Measurements from ENCODE around the gene DNAH14. TPM values are rescaled to one million over a fixed set of nuclear protein-coding genes. Genes with fewer than 3 reads are reported as not detected.
A peak's percentile ranks its signal among the peaks of the same experiment; 100 is the strongest.

The DNAH14 gene
- total and polyA plus RNA-seq, 9 of the 15 experiments (the other 6 are each of a cell fraction or from before 2014, with no cell fraction given), result 58.4 to 142 (median 98.4) TPM

DNA sequence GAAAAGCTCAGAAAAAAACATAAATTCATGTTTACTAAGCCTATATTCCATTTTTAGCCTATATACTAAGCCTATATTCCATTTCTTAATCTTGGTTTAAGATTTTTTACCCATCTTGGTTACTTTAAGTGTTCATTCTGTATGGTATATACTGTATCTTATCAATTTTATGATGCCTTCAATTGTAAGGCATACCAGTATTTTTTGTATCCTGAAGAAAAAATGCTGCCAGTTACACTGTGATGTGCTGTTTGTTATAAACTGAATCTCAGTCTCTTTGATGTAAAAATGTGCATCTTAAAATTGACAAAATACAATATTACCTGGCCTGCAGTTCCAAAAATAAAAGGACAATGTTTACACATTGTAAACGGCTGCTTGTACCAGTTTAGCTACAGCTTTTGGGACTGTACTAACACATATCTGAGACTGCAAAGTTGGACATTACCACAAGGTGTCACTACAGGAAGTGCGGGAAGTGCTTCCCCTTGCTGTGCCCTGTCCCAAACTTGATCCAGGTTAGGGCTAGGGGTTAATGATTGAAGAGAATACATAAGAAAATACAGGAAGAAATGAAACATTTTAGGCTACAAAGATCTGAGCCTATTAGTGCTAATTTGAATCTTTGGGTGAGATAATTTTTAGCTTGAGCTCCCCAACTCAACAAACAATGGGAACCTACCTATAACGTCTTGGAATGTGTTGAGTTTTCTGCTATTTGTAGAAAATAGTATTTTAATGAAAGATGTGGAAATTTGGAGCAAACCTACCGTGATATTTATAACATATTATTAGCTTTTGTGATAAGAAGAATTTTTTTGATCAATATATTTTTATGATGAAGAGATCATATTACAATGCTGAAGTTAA lies 389.5 kb downstream of the DNAH14 start (continued):
- TF ChIP-seq, protein P1, sequence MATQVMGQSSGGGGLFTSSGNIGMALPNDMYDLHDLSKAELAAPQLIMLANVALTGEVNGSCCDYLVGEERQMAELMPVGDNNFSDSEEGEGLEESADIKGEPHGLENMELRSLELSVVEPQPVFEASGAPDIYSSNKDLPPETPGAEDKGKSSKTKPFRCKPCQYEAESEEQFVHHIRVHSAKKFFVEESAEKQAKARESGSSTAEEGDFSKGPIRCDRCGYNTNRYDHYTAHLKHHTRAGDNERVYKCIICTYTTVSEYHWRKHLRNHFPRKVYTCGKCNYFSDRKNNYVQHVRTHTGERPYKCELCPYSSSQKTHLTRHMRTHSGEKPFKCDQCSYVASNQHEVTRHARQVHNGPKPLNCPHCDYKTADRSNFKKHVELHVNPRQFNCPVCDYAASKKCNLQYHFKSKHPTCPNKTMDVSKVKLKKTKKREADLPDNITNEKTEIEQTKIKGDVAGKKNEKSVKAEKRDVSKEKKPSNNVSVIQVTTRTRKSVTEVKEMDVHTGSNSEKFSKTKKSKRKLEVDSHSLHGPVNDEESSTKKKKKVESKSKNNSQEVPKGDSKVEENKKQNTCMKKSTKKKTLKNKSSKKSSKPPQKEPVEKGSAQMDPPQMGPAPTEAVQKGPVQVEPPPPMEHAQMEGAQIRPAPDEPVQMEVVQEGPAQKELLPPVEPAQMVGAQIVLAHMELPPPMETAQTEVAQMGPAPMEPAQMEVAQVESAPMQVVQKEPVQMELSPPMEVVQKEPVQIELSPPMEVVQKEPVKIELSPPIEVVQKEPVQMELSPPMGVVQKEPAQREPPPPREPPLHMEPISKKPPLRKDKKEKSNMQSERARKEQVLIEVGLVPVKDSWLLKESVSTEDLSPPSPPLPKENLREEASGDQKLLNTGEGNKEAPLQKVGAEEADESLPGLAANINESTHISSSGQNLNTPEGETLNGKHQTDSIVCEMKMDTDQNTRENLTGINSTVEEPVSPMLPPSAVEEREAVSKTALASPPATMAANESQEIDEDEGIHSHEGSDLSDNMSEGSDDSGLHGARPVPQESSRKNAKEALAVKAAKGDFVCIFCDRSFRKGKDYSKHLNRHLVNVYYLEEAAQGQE (IDR thresholded peaks at IDR 0.05; ENCODE audit: borderline replicate concordance), result peak; percentile 50; the same call in 1 of the 2 replicates
- TF ChIP-seq, protein P1 (CRISPR knock-in tag; IDR thresholded peaks at IDR 0.05; ENCODE audit: low read depth), result no peak
- TF ChIP-seq, protein P2, sequence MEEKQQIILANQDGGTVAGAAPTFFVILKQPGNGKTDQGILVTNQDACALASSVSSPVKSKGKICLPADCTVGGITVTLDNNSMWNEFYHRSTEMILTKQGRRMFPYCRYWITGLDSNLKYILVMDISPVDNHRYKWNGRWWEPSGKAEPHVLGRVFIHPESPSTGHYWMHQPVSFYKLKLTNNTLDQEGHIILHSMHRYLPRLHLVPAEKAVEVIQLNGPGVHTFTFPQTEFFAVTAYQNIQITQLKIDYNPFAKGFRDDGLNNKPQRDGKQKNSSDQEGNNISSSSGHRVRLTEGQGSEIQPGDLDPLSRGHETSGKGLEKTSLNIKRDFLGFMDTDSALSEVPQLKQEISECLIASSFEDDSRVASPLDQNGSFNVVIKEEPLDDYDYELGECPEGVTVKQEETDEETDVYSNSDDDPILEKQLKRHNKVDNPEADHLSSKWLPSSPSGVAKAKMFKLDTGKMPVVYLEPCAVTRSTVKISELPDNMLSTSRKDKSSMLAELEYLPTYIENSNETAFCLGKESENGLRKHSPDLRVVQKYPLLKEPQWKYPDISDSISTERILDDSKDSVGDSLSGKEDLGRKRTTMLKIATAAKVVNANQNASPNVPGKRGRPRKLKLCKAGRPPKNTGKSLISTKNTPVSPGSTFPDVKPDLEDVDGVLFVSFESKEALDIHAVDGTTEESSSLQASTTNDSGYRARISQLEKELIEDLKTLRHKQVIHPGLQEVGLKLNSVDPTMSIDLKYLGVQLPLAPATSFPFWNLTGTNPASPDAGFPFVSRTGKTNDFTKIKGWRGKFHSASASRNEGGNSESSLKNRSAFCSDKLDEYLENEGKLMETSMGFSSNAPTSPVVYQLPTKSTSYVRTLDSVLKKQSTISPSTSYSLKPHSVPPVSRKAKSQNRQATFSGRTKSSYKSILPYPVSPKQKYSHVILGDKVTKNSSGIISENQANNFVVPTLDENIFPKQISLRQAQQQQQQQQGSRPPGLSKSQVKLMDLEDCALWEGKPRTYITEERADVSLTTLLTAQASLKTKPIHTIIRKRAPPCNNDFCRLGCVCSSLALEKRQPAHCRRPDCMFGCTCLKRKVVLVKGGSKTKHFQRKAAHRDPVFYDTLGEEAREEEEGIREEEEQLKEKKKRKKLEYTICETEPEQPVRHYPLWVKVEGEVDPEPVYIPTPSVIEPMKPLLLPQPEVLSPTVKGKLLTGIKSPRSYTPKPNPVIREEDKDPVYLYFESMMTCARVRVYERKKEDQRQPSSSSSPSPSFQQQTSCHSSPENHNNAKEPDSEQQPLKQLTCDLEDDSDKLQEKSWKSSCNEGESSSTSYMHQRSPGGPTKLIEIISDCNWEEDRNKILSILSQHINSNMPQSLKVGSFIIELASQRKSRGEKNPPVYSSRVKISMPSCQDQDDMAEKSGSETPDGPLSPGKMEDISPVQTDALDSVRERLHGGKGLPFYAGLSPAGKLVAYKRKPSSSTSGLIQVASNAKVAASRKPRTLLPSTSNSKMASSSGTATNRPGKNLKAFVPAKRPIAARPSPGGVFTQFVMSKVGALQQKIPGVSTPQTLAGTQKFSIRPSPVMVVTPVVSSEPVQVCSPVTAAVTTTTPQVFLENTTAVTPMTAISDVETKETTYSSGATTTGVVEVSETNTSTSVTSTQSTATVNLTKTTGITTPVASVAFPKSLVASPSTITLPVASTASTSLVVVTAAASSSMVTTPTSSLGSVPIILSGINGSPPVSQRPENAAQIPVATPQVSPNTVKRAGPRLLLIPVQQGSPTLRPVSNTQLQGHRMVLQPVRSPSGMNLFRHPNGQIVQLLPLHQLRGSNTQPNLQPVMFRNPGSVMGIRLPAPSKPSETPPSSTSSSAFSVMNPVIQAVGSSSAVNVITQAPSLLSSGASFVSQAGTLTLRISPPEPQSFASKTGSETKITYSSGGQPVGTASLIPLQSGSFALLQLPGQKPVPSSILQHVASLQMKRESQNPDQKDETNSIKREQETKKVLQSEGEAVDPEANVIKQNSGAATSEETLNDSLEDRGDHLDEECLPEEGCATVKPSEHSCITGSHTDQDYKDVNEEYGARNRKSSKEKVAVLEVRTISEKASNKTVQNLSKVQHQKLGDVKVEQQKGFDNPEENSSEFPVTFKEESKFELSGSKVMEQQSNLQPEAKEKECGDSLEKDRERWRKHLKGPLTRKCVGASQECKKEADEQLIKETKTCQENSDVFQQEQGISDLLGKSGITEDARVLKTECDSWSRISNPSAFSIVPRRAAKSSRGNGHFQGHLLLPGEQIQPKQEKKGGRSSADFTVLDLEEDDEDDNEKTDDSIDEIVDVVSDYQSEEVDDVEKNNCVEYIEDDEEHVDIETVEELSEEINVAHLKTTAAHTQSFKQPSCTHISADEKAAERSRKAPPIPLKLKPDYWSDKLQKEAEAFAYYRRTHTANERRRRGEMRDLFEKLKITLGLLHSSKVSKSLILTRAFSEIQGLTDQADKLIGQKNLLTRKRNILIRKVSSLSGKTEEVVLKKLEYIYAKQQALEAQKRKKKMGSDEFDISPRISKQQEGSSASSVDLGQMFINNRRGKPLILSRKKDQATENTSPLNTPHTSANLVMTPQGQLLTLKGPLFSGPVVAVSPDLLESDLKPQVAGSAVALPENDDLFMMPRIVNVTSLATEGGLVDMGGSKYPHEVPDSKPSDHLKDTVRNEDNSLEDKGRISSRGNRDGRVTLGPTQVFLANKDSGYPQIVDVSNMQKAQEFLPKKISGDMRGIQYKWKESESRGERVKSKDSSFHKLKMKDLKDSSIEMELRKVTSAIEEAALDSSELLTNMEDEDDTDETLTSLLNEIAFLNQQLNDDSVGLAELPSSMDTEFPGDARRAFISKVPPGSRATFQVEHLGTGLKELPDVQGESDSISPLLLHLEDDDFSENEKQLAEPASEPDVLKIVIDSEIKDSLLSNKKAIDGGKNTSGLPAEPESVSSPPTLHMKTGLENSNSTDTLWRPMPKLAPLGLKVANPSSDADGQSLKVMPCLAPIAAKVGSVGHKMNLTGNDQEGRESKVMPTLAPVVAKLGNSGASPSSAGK (IDR thresholded peaks at IDR 0.05), result no peak
- 0 out of 2 replicates have a peak, but pooled peaks have one; percentile 31 for TF ChIP-seq RB1 (IDR thresholded peaks at IDR 0.05; ENCODE audit: low read depth)
- no peak for TF ChIP-seq SNRNP70 (optimal IDR thresholded peaks at IDR 0.05; ENCODE audit: low read depth, low read length)
- peak; percentile 48; the same call in 1 of the 2 replicates for TF ChIP-seq SMC3 (conservative IDR thresholded peaks at IDR 0.05; ENCODE audit: insufficient read depth, low read depth, low read length)
- TF ChIP-seq ZNF766 (CRISPR knock-in tag; conservative IDR thresholded peaks at IDR 0.05), result no peak

Measured in K562 (cell line).